Ramos (cell line): Measurements from ENCODE around the gene RTN4.
"Not testable (repeated sequence)": the region's sequence is repeated elsewhere in the genome, so short reads cannot be mapped to it uniquely, and the experiment has no call there.

Experiments
- in situ Hi-C: fragments of 300-500 bp; cut with MboI; formaldehyde crosslinking; loops from one replicate; pipeline ENCODE4 v1.14.3; 2022; ENCODE audit warnings: low sequenced_read_pairs; ENCODE audit not compliant: unreplicated experiment

The RTN4 gene

DNA sequence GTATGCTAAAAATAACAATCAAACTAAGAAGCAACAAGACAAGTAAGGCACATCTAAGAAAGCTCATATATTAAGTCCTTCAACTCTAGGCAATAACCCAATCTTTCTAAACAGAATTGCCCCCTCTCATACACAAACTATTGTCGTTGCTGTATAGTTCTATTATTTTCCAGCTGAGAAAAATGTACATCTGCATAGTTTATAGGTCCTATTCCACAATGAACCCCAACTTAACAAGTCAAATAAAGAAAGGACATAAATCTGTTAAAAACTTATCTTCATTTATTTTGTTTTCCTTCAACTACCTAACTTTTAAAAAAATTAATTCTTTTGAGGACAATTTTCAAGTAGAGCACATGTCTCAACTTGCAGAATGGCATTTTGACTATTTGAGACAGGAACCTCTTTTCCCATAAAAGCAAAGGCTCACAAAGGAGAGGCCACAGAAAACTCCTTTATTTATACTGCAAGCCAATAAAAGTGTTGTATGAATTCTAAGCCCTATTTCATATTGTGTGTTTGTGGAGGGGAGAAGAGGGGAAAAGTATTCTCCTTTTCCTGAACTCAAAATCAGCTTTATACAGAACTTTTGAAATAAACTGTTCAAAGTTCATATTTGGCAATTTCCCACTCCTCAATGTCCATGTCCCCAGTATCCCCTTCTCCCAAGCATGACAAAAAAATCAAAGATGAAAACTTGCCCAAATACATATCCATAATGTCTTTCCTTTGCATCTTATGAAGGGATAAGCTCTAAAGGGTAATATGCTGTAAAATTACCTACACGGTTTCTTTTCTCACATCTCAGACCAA, 37.4 kb downstream of the RTN4 start:
- in situ Hi-C loops = no loop called here

DNA sequence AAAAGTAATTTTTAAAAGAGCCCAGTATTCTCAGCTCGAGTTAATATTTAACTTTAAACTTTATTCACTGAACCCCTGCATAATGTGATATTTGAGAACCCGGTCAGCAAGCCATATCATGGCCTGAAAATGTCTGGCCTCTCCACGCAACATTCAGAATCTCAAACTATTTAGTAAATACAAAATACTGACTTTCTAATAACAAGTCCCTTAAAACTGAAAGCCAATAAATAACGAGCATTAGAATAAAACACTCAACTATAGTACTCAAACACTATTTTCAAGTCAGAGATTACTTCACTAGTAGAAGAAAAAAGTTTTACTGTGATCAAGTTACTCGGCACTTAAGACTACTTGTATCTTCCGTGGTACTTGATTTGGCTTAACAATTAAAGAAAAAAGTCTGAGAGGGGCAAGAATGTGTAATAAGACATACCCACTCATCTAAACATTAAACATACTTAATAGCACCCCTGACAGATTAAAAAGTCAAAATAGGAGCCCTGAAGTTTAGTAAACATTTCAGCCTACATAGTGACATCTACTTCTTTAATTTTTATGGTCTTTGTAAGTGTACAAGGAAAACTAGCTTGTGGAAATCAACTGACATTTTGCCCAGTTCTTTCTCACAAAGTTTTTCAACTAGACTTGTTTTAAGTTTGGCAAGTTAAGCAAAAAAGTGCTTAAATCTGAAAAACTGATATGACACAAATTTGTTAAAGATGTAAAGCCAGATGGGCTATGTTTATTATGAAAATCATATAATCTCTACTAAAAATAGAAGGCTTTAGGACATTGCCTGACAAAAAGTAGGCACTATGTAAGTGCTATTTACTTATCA, 38.2 kb downstream of the RTN4 start:
- in situ Hi-C loops = no loop called here

DNA sequence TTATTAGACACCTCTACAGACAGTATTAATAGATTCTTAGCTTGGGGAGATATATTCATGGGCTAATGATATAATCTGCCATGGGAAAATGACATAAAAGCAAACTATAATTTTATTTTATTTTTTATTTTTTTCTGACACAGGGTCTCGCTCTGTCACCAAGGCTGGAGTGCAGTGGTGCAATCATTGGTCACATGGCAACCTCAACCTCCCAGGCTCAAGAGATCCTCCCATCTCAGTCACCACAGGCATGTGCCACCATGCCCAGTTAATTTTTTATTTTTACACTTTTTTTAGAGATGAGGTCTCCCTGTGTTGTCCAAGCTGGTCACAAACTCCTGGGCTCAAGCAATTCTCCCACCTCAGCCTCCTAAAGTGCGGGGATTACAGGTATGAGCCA, 39.3 kb downstream of the RTN4 start:
- in situ Hi-C loops = no loop called here

DNA sequence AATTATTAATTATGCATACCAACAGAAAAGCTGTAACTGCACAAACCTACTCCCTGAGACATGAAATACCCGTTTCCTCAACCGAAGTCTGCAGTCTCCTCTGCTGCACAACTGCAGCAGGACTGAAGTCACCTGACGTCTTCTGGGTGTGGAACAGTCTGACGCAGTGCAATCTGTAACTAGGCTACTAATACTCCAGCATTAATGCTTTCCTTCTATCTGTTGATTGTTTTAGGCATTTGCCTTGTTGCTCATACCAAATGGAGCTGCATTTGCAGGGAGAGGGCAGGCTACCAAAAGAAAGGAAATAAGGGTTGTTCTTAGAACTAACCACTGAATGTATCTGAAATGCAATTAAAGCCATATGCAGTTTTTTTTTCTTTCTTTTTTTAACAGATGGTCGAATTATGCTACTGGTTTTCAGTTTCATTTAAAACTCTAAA, 40.1 kb downstream of the RTN4 start:
- in situ Hi-C loops = no loop called here

DNA sequence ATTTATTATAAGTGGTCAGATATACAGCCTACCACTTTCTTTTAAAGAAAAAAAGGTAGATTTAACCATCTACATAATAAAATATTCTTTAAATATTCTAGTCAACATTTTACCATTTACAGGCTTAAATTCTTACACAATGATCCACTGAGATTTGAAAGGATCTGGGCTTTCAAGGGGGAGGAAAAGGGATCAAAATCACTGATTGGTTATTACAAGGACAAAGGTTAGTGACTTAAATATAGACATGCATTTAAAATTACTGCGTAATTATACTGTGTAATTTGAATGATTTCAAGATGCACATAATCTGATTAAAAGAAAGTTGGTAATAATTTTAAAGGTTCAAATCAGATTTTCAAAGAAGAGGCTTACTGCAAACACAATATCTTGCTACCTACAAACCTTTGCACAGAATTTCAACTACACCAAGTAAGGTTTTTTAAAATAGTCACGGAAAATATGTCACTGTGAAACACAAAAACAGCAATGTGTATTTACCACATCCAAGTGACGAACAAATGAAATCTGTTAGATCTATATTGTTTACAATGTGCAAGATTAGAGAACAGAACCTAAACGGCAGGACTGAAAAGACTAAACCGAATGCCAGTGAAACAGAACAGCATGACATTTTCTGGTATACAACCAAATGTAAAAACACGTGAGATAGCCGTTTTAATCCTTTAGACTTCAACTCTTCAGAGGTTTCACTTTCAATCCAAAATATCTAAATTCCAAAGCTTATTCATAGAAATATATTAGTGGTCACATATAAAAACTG, 40.8 kb downstream of the RTN4 start:
- in situ Hi-C loops = no loop called here

DNA sequence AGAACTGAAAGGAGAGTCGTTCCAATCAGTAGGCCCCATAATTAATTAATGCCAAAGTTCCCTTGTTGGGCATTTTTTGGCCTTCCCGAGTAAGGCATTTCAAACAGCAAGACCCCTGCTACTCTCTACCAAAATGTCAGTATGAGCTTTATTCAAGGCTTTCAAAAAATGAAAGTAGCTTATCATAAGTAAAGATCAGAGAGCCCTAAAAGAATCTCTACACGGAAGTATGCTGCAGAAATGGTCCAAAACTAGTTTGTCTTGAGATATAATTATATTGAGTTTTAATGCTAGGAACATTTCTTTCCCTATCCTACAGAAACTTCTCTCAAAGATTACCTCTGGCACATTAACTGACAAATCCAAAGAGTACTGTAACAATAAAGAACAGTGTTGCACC, 43.9 kb downstream of the RTN4 start:
- in situ Hi-C loops = no loop called here

DNA sequence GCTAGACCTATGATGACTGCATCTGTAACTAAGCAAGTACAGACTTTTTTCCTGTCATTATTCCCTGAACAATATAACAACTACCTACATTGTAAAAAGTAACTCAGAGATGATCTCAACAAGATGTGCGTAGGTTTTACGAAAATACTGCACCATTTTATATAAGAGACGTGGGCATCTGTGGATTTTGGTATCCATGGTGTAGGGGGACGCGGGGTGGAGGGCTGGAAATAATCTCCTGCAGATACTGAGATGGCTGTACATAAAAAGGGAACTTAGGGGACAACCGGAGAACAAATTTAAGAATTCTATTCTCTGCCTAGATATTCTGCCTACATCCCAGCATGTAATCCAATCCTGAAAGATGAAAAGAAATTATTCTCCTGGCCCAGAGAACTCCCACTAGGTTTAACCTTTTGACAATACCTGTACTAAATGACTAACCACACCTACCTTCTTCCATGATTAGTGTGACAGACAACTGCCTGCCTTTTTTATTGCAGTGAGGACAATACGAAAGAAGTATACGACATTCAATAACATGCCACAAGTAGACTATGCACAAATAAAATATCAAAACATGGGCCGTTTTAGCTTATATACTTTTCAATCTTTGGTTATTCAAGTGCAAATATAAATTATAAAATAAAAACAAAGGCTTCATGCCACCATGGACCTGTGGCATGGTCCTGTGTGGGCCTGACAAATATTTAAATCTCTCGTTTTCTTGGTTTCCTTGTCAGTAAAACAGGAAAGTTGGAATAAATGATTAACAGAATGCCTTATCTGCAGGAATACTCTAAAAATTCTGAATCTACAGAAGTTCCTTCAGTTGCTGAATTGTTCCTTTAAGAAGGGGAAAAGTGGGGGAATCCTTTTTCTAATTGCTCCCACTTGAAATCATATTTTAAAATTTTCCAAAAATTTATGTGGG, 46.3 kb downstream of the RTN4 start:
- in situ Hi-C loops = no loop called here

DNA sequence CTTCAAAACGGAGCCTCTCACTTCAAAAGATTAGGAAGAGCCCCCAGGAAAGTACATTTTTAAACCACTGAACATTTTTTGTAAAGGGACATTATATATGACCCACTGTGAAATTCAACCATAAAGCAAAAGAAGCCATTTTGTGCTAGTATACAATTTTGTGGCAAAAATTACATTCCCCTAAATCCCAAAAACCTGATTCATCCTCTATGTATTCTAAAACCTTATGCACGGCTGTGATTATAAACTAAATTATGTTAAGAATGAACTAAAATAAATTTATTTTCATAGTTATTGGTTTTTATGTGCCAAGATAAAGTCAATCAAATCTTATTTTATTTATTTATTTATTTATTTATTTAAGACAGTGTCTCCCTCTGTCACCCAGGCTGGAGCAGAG, 48.5 kb downstream of the RTN4 start:
- in situ Hi-C loops = no loop called here

DNA sequence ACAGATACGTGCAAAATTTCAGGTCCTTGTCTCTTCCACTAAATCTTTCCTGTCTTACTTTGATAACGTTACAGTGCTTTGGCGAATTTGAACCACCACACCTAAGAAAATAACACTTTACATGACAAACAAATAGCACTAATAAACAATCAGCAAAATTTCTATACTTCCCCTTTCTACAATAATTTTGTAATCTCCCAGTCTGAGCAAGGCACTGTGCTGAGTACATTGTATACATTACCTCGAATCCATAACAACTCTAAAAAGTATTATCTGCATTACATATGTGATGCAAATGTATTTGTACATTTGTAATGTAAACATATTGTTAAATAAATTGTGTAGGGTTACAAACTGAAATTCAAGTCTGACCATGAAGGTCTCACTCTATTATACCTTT, 49.9 kb downstream of the RTN4 start:
- in situ Hi-C loops = no loop called here

DNA sequence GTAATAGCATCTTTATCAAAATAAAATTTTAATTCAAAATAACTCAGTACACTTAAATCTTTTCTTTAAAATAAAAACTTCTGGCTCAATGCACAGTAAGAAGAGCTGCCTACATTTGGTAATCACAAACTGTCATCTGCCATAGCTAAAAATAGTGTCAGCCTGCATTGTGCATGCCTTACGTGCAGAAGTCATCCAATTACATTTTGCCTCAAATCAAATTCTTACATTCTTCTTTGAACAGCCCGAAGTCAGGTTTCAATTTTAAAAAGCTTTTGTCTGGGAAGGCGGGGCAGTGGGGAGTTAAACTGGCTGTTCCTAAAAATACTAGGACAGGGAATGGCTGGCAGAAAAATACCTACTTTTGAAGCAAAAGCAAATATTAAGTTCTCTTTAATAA, 51.1 kb downstream of the RTN4 start:
- in situ Hi-C loops = no loop called here

DNA sequence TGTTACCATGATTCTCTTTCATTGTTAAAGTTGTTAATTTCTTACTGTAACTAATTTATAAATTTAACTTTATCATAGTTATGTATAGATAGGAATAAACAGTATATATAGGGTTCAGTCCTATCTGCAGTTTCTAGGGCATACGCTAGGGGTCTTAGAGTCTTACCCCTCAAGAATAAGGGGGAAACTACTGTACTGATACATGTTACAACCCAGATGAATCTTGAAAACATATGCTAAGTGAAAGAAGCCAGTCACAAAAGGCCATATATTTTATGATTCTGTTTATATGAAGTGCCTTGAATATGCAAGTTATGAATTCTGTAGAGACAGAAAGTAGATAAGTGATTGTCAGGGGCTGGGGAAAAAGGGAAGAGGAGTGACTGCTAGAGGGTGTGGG, 52.4 kb downstream of the RTN4 start:
- in situ Hi-C loops = no loop called here

DNA sequence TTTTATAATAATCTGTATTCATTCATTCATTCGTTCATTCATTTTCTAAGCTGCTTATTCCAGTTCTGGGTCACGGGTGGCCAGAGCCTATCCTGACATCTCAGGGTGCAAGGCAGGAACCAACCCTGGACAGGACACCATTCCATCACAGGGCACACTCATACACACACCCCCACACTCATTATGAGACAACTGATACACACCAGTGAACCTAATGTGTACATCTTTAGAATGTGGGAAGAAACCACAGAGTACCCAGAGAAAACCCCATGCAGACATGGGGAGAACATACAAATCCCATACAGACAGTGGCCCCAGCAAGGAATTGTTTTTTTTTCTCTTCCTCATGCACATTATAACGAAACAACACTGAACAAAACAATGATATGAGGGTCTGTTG, 54.7 kb downstream of the RTN4 start:
- in situ Hi-C loops = no loop called here

DNA sequence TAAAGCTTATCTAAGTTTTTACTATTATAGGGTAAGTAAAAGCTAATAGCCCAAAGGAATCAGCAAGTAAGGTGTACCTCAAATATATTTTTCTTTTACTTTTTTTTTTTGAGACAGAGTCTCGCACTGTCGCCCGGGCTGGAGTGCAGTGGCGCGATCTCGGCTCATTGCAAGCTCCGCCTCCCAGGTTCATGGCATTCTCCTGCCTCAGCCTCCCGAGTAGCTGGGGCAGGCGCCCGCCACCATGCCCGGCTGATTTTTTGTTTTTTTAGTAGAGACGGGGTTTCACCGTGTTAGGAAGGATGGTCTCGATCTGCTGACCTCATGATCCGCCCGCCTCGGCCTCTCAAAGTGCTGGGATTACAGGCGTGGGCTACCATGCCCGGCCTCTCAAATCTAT, 59.6 kb downstream of the RTN4 start:
- in situ Hi-C loops = not testable (repeated sequence)

DNA sequence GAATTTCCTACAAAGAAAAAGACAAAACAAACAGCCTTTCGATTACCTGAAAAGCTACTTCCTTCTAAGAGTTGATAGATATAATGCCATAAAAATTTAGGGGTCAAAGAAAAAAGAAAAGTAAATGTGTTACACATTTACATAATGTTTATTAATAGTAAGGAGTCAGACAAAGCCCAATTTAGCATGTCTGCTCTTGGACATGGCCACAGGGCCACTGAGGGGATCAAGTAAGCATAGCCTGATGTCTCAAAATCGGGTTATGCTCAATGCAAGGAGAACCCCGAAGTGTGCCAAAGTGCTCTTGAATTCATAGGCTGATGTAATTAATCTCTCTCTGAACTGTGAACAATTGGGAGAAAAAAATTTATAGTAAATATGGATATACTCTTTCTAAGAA, 61.6 kb downstream of the RTN4 start:
- in situ Hi-C loops = no loop called here

DNA sequence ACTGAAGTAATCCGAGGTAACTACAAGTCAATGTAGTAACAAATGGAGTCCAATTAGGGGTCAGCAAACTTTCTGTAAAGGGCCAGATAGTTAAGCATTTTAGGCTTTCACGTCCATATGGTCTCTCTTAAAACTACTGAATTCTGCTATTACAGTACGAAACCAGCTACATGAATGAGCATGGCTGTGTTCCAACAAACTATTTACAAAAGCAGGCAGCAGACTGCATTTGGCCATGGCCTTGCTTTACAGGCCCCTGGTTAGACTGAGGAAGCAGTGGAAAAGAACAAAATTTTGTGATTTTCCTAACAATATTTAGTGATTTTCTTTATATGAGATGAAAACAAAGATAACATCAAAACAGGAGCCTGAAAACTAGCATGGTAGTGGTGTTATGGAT, 64.0 kb downstream of the RTN4 start:
- in situ Hi-C loops = no loop called here

DNA sequence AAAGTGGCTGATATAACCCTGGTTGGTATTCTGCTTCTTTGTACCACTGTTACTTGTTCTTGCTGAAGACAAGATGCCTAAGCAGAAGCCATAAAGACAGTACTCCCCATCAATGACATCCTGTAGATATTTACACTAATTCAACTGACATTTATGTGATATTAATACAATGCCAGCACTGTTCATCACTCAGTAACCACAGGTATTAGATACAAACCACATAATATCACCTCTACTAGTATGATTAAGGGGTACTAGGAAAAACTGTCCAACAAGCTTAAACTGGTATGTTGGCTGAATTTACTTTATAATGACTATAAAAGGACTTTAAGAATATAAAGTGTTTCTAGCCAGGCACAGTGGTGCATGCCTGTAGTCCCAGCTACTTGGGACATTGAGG, 65.8 kb downstream of the RTN4 start:
- in situ Hi-C loops = no loop called here

DNA sequence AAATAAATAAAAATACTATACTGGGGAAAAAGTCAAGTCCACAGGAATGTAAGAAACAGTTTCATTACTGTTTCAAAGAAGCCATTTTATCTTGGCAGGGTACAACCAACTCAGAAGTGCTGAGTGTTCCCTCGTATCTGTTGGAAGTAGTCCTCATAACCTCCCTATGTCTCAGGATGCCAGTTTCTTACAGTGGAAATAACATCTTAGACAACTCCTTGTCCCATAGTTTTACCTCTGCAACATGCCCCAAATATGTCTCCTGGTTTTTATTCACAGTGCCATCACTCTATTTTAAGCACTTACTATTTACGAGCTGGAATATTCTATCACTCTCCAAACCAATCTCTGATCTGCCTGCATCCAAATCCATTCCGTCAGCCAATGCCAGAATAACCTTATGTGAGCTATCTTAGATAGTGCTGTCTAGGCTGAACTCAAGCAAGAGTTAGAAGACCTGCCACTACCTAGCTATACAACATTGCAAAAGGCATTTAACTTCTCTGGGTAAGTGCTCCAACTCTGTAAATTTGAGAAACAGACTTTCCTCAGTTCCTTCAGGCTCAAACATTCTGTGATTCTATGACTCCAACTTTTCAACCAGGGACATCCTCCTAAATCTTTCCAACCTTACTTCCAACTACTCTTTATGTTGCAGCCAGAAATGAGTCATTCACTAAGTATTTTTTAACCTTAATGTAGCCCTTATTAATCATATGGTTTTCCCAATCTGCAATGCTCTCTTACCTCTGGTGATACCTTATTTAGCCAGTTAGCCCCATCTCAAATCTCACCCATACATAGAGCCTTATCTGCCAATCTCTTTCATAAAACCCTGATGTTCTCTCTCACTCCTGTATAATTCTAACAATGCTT, 66.7 kb downstream of the RTN4 start:
- in situ Hi-C loops = no loop called here

DNA sequence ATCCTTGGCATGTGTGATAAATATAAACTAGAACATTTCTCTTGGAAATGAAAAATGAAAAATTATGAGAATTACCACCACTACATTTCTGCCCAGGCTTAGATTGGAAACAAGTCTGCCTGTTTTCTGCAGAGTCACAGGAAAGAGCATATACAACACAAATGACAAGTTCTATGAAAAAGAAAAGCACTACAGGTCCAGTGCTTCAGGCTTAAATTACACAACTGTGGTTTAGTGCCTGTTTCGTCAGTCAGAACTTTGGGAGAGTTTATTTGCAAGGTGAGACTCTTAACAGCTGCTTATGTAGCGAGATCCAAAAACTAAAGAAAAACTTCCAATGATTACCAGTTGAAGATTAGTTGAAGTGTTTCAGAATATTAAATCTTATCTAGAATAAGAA, 68.9 kb downstream of the RTN4 start:
- in situ Hi-C loops = no loop called here
